GM20431 (cell line): ENCODE results near the gene SSR2.
"Not testable (repeated sequence)": the region's sequence is repeated elsewhere in the genome, so short reads cannot be mapped to it uniquely, and the experiment has no call there.

Experiments used
- in situ Hi-C: fragments of 300-500 bp; cut with MseI, MboI; formaldehyde crosslinking; loops from one replicate; pipeline ENCODE4 v1.15.0; 2020; ENCODE audit warnings: low sequenced_read_pairs; ENCODE audit not compliant: unreplicated experiment

SSR2 gene

GRCh38 chr1:156001021-156001661, 19.6 kb downstream of the SSR2 start:
- in situ Hi-C loops = no loop called here

- in situ Hi-C loops = no loop called here
These were observed 20.8 kb downstream of the SSR2 start for GRCh38 chr1:155999964-156000363.

- in situ Hi-C loops = no loop called here
These were observed 24.6 kb downstream of the SSR2 start for GRCh38 chr1:155996166-155996565.

GRCh38 chr1:155993595-155993994, 27.2 kb downstream of the SSR2 start:
- in situ Hi-C loops = no loop called here

GRCh38 chr1:155990005-155990739, 30.6 kb downstream of the SSR2 start:
- in situ Hi-C loops = no loop called here

GRCh38 chr1:155989242-155990004, 31.3 kb downstream of the SSR2 start:
- in situ Hi-C loops = no loop called here

GRCh38 chr1:155984903-155985645, 35.7 kb downstream of the SSR2 start:
- in situ Hi-C loops = not testable (repeated sequence)

GRCh38 chr1:155984341-155984740, 36.4 kb downstream of the SSR2 start:
- in situ Hi-C loops = no loop called here

- in situ Hi-C loops = no loop called here
These were observed 37.3 kb downstream of the SSR2 start for GRCh38 chr1:155983191-155984024.

- in situ Hi-C loops = no loop called here
These were observed 38.6 kb downstream of the SSR2 start for GRCh38 chr1:155982106-155982505.

GRCh38 chr1:155981266-155982088, 39.3 kb downstream of the SSR2 start:
- in situ Hi-C loops = no loop called here

GRCh38 chr1:155979597-155980343, 41.0 kb downstream of the SSR2 start:
- in situ Hi-C loops = no loop called here

- in situ Hi-C loops = no loop called here
These were observed 41.8 kb downstream of the SSR2 start for GRCh38 chr1:155978973-155979429.

GRCh38 chr1:155978325-155978972, 42.3 kb downstream of the SSR2 start, which contains the start of gene ARHGEF2:
ARHGEF2 (minus strand) TSS chr1:155978547; CDS start chr1:155978427, 120 bp downstream.
- in situ Hi-C loops = no loop called here

GRCh38 chr1:155977690-155978324, 42.9 kb downstream of the SSR2 start:
- in situ Hi-C loops = no loop called here

- in situ Hi-C loops = no loop called here
These were observed 43.6 kb downstream of the SSR2 start for GRCh38 chr1:155976913-155977689.
